ENCODE data around the gene SLC37A4.

- no peak for TF ChIP-seq EZH2phosphoT487 (IDR thresholded peaks at IDR 0.05; ENCODE audit: insufficient read depth, low read depth)
- no peak for TF ChIP-seq EZH2 (IDR thresholded peaks at IDR 0.05; ENCODE audit: insufficient read depth, poor library complexity, severe bottlenecking)
Observed at GRCh38 chr11:119027561-119028345, 2.9 kb downstream of the SLC37A4 start.

Measured in GM23248 (cell line).